ENCODE results near the gene ABLIM3. TPM values are rescaled to one million over a fixed set of nuclear protein-coding genes. Genes with fewer than 3 reads are reported as not detected.

Gene ABLIM3
- total RNA-seq, 1 experiment from 2014 or later = 12.9 TPM

DNA sequence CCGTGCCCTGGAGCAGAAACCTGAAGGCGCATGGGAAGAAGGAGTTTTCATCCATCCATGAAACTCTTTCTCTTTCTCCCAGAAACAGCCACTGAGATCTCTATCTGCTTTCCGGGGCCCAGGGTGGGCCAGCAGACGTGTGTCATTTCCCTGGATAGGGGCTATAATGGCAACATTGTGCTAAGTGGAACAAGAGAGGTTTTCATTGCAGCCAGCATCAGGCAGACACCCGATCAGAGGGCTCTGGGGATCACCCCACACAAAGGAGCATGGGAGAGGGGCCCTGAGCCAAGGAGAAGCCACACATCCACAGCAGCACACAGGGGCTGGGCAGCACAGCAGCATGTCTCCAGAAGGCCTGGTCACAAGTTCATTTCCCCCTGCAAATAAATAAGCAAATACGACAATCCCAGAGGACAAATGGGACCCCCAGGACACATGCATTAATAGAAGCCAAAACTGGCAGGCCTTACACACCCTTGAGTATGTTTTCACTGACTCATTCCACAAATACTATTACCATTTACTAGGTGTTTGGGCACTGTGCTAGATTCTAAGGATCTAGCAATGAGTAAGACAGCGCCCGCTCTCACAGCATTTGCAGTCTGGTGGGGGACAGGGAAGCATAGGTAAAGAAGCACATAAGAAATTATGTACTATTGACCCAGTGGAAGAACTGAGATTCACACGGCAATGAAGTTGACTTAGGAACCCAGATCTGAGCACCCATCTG lies 126.1 kb downstream of the ABLIM3 start:
- POLR2A ChIA-PET = no interaction called here

DNA sequence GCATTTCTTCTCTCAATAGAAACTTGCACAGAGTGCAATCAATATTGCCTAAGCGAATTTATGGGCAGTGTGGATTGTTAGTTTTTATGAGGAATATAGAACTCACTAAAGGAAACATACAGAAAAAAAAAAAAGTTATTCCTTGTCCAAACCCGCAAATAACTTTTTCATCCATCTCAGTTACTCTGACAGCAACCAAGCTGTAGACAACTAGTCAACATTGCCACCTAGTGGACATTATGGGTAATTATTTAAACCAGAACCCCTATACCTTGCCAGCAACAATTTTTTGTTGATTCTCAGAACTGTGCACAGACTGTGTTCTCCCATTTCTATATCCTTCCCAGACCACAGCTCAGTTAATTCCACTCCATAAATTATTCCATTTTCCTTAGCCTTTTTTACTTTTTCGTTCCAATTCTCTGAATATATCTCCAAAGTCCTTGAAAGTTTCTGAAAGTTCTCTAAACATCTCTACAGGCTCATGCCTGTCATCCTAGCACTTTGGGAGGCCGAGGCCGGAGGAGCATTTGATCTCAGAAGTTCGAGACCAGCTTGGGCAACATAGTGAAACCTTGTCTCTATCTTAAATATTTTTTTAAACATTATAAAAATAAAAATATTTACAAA lies 127.8 kb downstream of the ABLIM3 start:
- TF ChIP-seq, protein P1, sequence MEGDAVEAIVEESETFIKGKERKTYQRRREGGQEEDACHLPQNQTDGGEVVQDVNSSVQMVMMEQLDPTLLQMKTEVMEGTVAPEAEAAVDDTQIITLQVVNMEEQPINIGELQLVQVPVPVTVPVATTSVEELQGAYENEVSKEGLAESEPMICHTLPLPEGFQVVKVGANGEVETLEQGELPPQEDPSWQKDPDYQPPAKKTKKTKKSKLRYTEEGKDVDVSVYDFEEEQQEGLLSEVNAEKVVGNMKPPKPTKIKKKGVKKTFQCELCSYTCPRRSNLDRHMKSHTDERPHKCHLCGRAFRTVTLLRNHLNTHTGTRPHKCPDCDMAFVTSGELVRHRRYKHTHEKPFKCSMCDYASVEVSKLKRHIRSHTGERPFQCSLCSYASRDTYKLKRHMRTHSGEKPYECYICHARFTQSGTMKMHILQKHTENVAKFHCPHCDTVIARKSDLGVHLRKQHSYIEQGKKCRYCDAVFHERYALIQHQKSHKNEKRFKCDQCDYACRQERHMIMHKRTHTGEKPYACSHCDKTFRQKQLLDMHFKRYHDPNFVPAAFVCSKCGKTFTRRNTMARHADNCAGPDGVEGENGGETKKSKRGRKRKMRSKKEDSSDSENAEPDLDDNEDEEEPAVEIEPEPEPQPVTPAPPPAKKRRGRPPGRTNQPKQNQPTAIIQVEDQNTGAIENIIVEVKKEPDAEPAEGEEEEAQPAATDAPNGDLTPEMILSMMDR (IDR thresholded peaks at IDR 0.05) = peak; percentile 78
- TF ChIP-seq SIN3A (IDR thresholded peaks at IDR 0.05; ENCODE audit: borderline replicate concordance, insufficient read depth, low read depth, low read length) = no peak
- Histone ChIP-seq H3K4me3 (ENCODE audit: low read depth in 2 of 2, low read length in 2 of 2) (no peak overlapping the region), H3K27me3 (ENCODE audit: control insufficient read depth, insufficient read depth, low read length) (no peaks in the 10 kb centered on the region), H3K27ac (ENCODE audit: low read length) (no peak overlapping the region), H3K36me3 (ENCODE audit: control insufficient read depth, insufficient read depth, low read length) (no peaks in the 10 kb centered on the region), H3K4me1 (ENCODE audit: control insufficient read depth, insufficient read depth, low read length) (peaks cover 10% of the 10 kb centered on the region; the same call in 1 of the 2 replicates), H3K9me3 (ENCODE audit: control insufficient read depth, insufficient read depth, low read depth, low read length) (peaks cover 6% of the 10 kb centered on the region; the same call in 1 of the 2 replicates)
- no TSS peak for BruUV-seq (replicated peaks)
- ChIA-PET CTCF (interaction anchor here (0.6 to 0.7 kb wide), 4 partner anchors 40 to 219 kb away, joined by 3 to 4 read pairs (median 3); no protein-coding TSS in a partner anchor), POLR2A (no interaction called here)
- DNase-seq (ENCODE audit: low read depth, low spot score) (no peak), ATAC-seq (no peak)
- intact Hi-C loops (cut with micrococcal nuclease; ENCODE audit: unreplicated experiment) = loop anchor here (5.0 to 10.0 kb wide), 3 partner anchors 137 to 537 kb away; no protein-coding TSS in a partner anchor
- in situ Hi-C loops (cut with HindIII; ENCODE audit: low pct_unique_long_range_greater_than_20kb, low sequenced_read_pairs) = loop anchor here (25.0 kb wide), 1 partner anchor 132 kb away; the partner anchor contains the start of gene ABLIM3

More for the DNA sequence above, 126.1 kb downstream of the ABLIM3 start:
- Histone ChIP-seq H3K27me3 (ENCODE audit: control insufficient read depth, insufficient read depth, low read length) (no peaks in the 10 kb centered on the region), H3K27ac (ENCODE audit: low read length) (no peak overlapping the region), H3K4me1 (ENCODE audit: control insufficient read depth, insufficient read depth, low read length) (peaks cover 3% of the 10 kb centered on the region; the same call in 1 of the 2 replicates), H3K36me3 (ENCODE audit: control insufficient read depth, insufficient read depth, low read length) (no peaks in the 10 kb centered on the region), H3K9me3 (ENCODE audit: control insufficient read depth, insufficient read depth, low read depth, low read length) (peaks cover 6% of the 10 kb centered on the region; the same call in 1 of the 2 replicates), H3K4me3 (ENCODE audit: low read depth in 2 of 2, low read length in 2 of 2) (no peak overlapping the region)
- TF ChIP-seq POLR2AphosphoS5 (IDR thresholded peaks at IDR 0.05; ENCODE audit: low read depth, low read length) = no peak
- TF ChIP-seq, protein P1 (IDR thresholded peaks at IDR 0.05) = no peak
- TF ChIP-seq TCF7L2 (IDR thresholded peaks at IDR 0.05; ENCODE audit: low read depth, low read length) = no peak
- no peak for TF ChIP-seq SIN3A (IDR thresholded peaks at IDR 0.05; ENCODE audit: borderline replicate concordance, insufficient read depth, low read depth, low read length)
- TF ChIP-seq, protein P2, sequence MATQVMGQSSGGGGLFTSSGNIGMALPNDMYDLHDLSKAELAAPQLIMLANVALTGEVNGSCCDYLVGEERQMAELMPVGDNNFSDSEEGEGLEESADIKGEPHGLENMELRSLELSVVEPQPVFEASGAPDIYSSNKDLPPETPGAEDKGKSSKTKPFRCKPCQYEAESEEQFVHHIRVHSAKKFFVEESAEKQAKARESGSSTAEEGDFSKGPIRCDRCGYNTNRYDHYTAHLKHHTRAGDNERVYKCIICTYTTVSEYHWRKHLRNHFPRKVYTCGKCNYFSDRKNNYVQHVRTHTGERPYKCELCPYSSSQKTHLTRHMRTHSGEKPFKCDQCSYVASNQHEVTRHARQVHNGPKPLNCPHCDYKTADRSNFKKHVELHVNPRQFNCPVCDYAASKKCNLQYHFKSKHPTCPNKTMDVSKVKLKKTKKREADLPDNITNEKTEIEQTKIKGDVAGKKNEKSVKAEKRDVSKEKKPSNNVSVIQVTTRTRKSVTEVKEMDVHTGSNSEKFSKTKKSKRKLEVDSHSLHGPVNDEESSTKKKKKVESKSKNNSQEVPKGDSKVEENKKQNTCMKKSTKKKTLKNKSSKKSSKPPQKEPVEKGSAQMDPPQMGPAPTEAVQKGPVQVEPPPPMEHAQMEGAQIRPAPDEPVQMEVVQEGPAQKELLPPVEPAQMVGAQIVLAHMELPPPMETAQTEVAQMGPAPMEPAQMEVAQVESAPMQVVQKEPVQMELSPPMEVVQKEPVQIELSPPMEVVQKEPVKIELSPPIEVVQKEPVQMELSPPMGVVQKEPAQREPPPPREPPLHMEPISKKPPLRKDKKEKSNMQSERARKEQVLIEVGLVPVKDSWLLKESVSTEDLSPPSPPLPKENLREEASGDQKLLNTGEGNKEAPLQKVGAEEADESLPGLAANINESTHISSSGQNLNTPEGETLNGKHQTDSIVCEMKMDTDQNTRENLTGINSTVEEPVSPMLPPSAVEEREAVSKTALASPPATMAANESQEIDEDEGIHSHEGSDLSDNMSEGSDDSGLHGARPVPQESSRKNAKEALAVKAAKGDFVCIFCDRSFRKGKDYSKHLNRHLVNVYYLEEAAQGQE (IDR thresholded peaks at IDR 0.05; ENCODE audit: insufficient read depth in 1 of 2, low read depth in 2 of 2, low read length in 1 of 2) = no peak
- intact Hi-C loops (cut with micrococcal nuclease; ENCODE audit: unreplicated experiment) = loop anchor here (5.0 to 10.0 kb wide), 3 partner anchors 135 to 535 kb away; no protein-coding TSS in a partner anchor
- no peak for DNase-seq (ENCODE audit: low read depth, low spot score)
- ATAC-seq = no peak
- no TSS peak for BruUV-seq (replicated peaks)
- in situ Hi-C loops (cut with HindIII; ENCODE audit: low pct_unique_long_range_greater_than_20kb, low sequenced_read_pairs) = loop anchor here (25.0 kb wide), 1 partner anchor 130 kb away; the partner anchor contains the start of gene ABLIM3
- CTCF ChIA-PET = no interaction called here

Measured in Panc1 (cell line).